Coronary artery (tissue), 2 donors: ENCODE results near the gene ZNF112.
"Not testable (repeated sequence)": the region's sequence is repeated elsewhere in the genome, so short reads cannot be mapped to it uniquely, and the experiment has no call there.

Source experiments
- DNase-seq: peaks from one replicate; pipeline ENCODE4 v3.0.0-alpha.2; 2017; ENCODE audit warnings: low spot score
- H3K27ac ChIP-seq, 2 donors: fragments of 200-600 bp; sonication (generic); one replicate each; pipeline ENCODE4 v1.5.1; 2016 to 2019
- H3K4me3 ChIP-seq: fragments of 200-600 bp; sonication (generic); 2 replicates; pipeline ENCODE4 v1.5.1; 2016; ENCODE audit warnings: mild to moderate bottlenecking, moderate library complexity
- CTCF ChIP-seq: fragments of 200-600 bp; sonication (generic); IDR thresholded peaks from one replicate; pipeline ENCODE4 v1.5.1; 2019; ENCODE audit warnings: antibody characterized with exemption

Gene ZNF112

GRCh38 chr19:44345959-44346358, 10.5 kb downstream of the ZNF112 start:
- TF ChIP-seq CTCF = no peak
- Histone ChIP-seq H3K4me3 (no peak overlapping the region), H3K27ac (no peak overlapping the region)
- DNase-seq = no peak

GRCh38 chr19:44344255-44344654, 12.2 kb downstream of the ZNF112 start:
- DNase-seq = no peak
- H3K27ac ChIP-seq = no peak overlapping the region
- TF ChIP-seq CTCF = no peak
- no peak overlapping the region for H3K4me3 ChIP-seq

GRCh38 chr19:44341794-44342193, 14.7 kb downstream of the ZNF112 start:
- no peak for DNase-seq
- Histone ChIP-seq H3K4me3 (no peak overlapping the region), H3K27ac (no peak overlapping the region)
- no peak for TF ChIP-seq CTCF

GRCh38 chr19:44334639-44335038, 21.8 kb downstream of the ZNF112 start:
- H3K27ac ChIP-seq, DNase-seq, H3K4me3 ChIP-seq: not testable (repeated sequence)

- no peak overlapping the region for H3K4me3 ChIP-seq
- DNase-seq = no peak
- H3K27ac ChIP-seq = no peak overlapping the region
- TF ChIP-seq CTCF = no peak
Observed at GRCh38 chr19:44332145-44332544, 24.3 kb downstream of the ZNF112 start.

- H3K4me3 ChIP-seq = no peak overlapping the region
- TF ChIP-seq CTCF = no peak
Observed at GRCh38 chr19:44315883-44316282, 40.6 kb downstream of the ZNF112 start.

GRCh38 chr19:44313231-44313630, 43.2 kb downstream of the ZNF112 start:
- DNase-seq = no peak
- TF ChIP-seq CTCF = no peak
- Histone ChIP-seq H3K27ac (no peak overlapping the region), H3K4me3 (no peak overlapping the region)

More at GRCh38 chr19:44315883-44316282, 40.6 kb downstream of the ZNF112 start:
- DNase-seq = no peak
- H3K27ac ChIP-seq = no peak overlapping the region

GRCh38 chr19:44308011-44308410, 48.5 kb downstream of the ZNF112 start:
- Histone ChIP-seq H3K4me3 (no peak overlapping the region), H3K27ac (no peak overlapping the region)
- no peak for DNase-seq
- no peak for TF ChIP-seq CTCF
